SK-N-SH (cell line): ENCODE results near the gene PCBP3. TPM values are rescaled to one million over a fixed set of nuclear protein-coding genes. Genes with fewer than 3 reads are reported as not detected.

Source experiments
- CTCF ChIA-PET: fragments of 300-600, 350-600 bp; formaldehyde crosslinking; extraction: SDS; loops from one replicate; lab custom pipeline; 2021; lab: Yijun Ruan, JAX
- POLR2A ChIA-PET: fragments of 350-600 bp; sonication (Branson Sonifier 250); formaldehyde crosslinking; extraction: SDS; loops from one replicate; lab custom pipeline; 2020; ENCODE audit warnings: antibody characterized with exemption, inconsistent platforms; lab: Yijun Ruan, JAX
- DNase-seq: peaks from one replicate; pipeline ENCODE4 v3.0.0; 2012
- H2AFZ ChIP-seq: fragments of 200-600 bp; sonication (generic); 2 replicates; pipeline ENCODE4 v1.8.1; 2016; ENCODE audit warnings: antibody characterized with exemption, mild to moderate bottlenecking, low read depth
- H3F3A ChIP-seq: fragments of 200-600 bp; sonication (generic); replicated peaks from 2 replicates; pipeline ENCODE3; 2016; ENCODE audit warnings: antibody characterized with exemption, mild to moderate bottlenecking; ENCODE audit not compliant: insufficient read depth
- H3K27ac ChIP-seq, 2 experiments: fragments of 200-500 bp in 1 of 2; fragments of 200-600 bp in 1 of 2; sonication (Bioruptor generic) in 1 of 2; sonication (generic), shearing (Covaris generic) in 1 of 2; 2 replicates each; pipeline versions ENCODE4 v1.5.1 to v1.6.1; 2014 to 2016; ENCODE audit warnings: low read depth in 2 of 2, inconsistent platforms in 1 of 2, low read length in 1 of 2, mild to moderate bottlenecking in 1 of 2, mixed read lengths in 1 of 2
- H3K27me3 ChIP-seq: fragments of 200-600 bp; sonication (generic), shearing (Covaris generic); 2 replicates; pipeline ENCODE4 v1.6.1; 2016; ENCODE audit warnings: mixed run types; ENCODE audit not compliant: insufficient read depth
- H3K36me3 ChIP-seq, 2 experiments: fragments of 200-500 bp in 1 of 2; fragments of 200-600 bp in 1 of 2; sonication (Bioruptor generic) in 1 of 2; sonication (generic) in 1 of 2; replicated peaks in 1 of 2; 2 replicates each; pipeline versions ENCODE3 to v1.5.1; 2014 to 2016; ENCODE audit warnings: low read length in 1 of 2, mild to moderate bottlenecking in 1 of 2; ENCODE audit not compliant: insufficient read depth in 2 of 2, control insufficient read depth in 1 of 2
- H3K4me1 ChIP-seq, 2 experiments: fragments of 200-500 bp in 1 of 2; fragments of 200-600 bp in 1 of 2; sonication (Bioruptor generic) in 1 of 2; sonication (generic), shearing (Covaris generic) in 1 of 2; 2 replicates each; pipeline versions ENCODE4 v1.5.1 to v1.6.1; 2014 to 2016; ENCODE audit warnings: low read depth in 1 of 2, low read length in 1 of 2, mixed run types in 1 of 2; ENCODE audit not compliant: insufficient read depth in 2 of 2, control insufficient read depth in 1 of 2
- H3K4me2 ChIP-seq: fragments of 200-600 bp; sonication (generic), shearing (Covaris generic); 2 replicates; pipeline ENCODE4 v1.6.1; 2017; ENCODE audit warnings: mixed run types
- H3K4me3 ChIP-seq, 2 experiments: fragments of 200-500 bp in 1 of 2; fragments of 200-600 bp in 1 of 2; sonication (Bioruptor generic) in 1 of 2; sonication (generic), shearing (Covaris generic) in 1 of 2; 2 replicates each; pipeline versions ENCODE4 v1.5.1 to v1.8.1; 2014 to 2016; ENCODE audit warnings: low read depth in 2 of 2, inconsistent platforms in 1 of 2, low read length in 1 of 2, mild to moderate bottlenecking in 1 of 2, mixed read lengths in 1 of 2, moderate library complexity in 1 of 2
- H3K79me2 ChIP-seq: fragments of 200-600 bp; sonication (generic); 2 replicates; pipeline ENCODE4 v1.8.1; 2017; ENCODE audit warnings: mild to moderate bottlenecking; ENCODE audit not compliant: insufficient read depth
- H3K9ac ChIP-seq: fragments of 200-600 bp; sonication (generic); 2 replicates; pipeline ENCODE4 v1.6.1; 2017; ENCODE audit warnings: mixed run types
- H3K9me2 ChIP-seq: fragments of 200-600 bp; sonication (generic); 2 replicates; pipeline ENCODE4 v1.6.1; 2017; ENCODE audit warnings: mixed run types
- H3K9me3 ChIP-seq: fragments of 200-600 bp; sonication (generic); 2 replicates; pipeline ENCODE4 v1.6.1; 2017; ENCODE audit warnings: mixed run types, mild to moderate bottlenecking, moderate library complexity
- H4K20me1 ChIP-seq: fragments of 200-600 bp; sonication (generic); 2 replicates; pipeline ENCODE4 v1.6.1; 2017; ENCODE audit warnings: mild to moderate bottlenecking, mixed run types; ENCODE audit not compliant: insufficient read depth
- EP300 ChIP-seq, 2 experiments: IDR thresholded peaks; 2 replicates each; pipeline versions ENCODE4 v1.4.0 to v1.6.1; 2012; ENCODE audit warnings: borderline replicate concordance in 1 of 2, low read depth in 1 of 2, low read length in 1 of 2
- EZH2phosphoT487 ChIP-seq: fragments of 200-600 bp; sonication (generic); IDR thresholded peaks from 2 replicates; pipeline ENCODE4 v1.6.1; 2017; ENCODE audit warnings: low read depth, mixed run types, mild to moderate bottlenecking, antibody characterized with exemption, moderate library complexity, borderline replicate concordance
- FOSL2 ChIP-seq: IDR thresholded peaks from 2 replicates; pipeline ENCODE4 v1.4.0; 2012; ENCODE audit warnings: low read depth, mild to moderate bottlenecking, moderate library complexity, borderline replicate concordance
- MEF2A ChIP-seq: IDR thresholded peaks from 2 replicates; pipeline ENCODE4 v1.4.0; 2012; ENCODE audit warnings: low read depth, borderline replicate concordance
- NFIC ChIP-seq: IDR thresholded peaks from 2 replicates; pipeline ENCODE4 v1.4.0; 2012; ENCODE audit warnings: borderline replicate concordance
- NRF1 ChIP-seq: IDR thresholded peaks from 2 replicates; pipeline ENCODE4 v1.6.1; 2012; ENCODE audit warnings: low read depth, mild to moderate bottlenecking, low read length
- POLR2AphosphoS5 ChIP-seq: IDR thresholded peaks from 2 replicates; pipeline ENCODE4 v1.6.1; 2012; ENCODE audit warnings: low read depth, low read length
- TAF1 ChIP-seq: IDR thresholded peaks from 2 replicates; pipeline ENCODE4 v1.6.1; 2012; ENCODE audit warnings: low read depth, mild to moderate bottlenecking, low read length, moderate library complexity, borderline replicate concordance
- TCF12 ChIP-seq: IDR thresholded peaks from 2 replicates; pipeline ENCODE4 v1.4.0; 2012
- USF1 ChIP-seq: IDR thresholded peaks from 2 replicates; pipeline ENCODE4 v1.4.0; 2012; ENCODE audit warnings: low read depth, borderline replicate concordance
- WGBS: methylation state at CpG from one replicate; pipeline ENCODE4 v1.1.6; 2017; ENCODE audit warnings: low lambda C conversion rate; 5-methylcytosine and 5-hydroxymethylcytosine counted together
- polyA plus RNA-seq, 3 experiments: library from polyadenylated mRNA; depleted of rRNA; stranded (reverse); fragments of >200 nt; gene quantifications; 2 replicates each; pipeline ENCODE4 v1.2.3, GENCODE V29; 2012

The PCBP3 gene
- polyA plus RNA-seq, 1 of the 3 experiments (the other 2 are of a cell fraction): 9.5 TPM

GRCh38 chr21:45818276-45818903 lies 174.9 kb downstream of the PCBP3 start:
- Histone ChIP-seq H2AFZ (no peak overlapping the region), H3K27ac (peak overlapping the region; percentile 22 to 99; a peak in 3 of 4 replicates), H3K4me3 (no peak overlapping the region), H3K9me3 (no peaks in the 10 kb centered on the region), H4K20me1 (no peaks in the 10 kb centered on the region), H3K9ac (no peak overlapping the region), H3K4me2 (no peak overlapping the region), H3K36me3 (no peaks in the 10 kb centered on the region), H3K9me2 (no peaks in the 10 kb centered on the region), H3F3A (peaks cover 9% of the 10 kb centered on the region), H3K79me2 (no peaks in the 10 kb centered on the region), H3K27me3 (no peaks in the 10 kb centered on the region), H3K4me1 (peaks cover 8 to 24% of the 10 kb centered on the region in 2 experiments; a peak in 2 of 4 replicates)
- ChIA-PET CTCF (interaction anchor here (1.0 to 4.7 kb wide), 5 partner anchors 12 to 340 kb away, joined by 3 to 127 read pairs (median 13); no protein-coding TSS in a partner anchor), POLR2A (interaction anchor here (1.1 kb wide), 1 partner anchor 114 kb away, joined by 4 read pairs; no protein-coding TSS in a partner anchor)
- no peak for DNase-seq
- TF ChIP-seq MEF2A: no peak
- no peak for TF ChIP-seq EP300 (IDR thresholded peaks at IDR 0.05; ENCODE audit: borderline replicate concordance in 1 of 2, low read depth in 1 of 2, low read length in 1 of 2)
- no peak for TF ChIP-seq POLR2AphosphoS5
- TF ChIP-seq NFIC: 0 out of 2 replicates have a peak, but pooled peaks have one; percentile 6
- no peak for TF ChIP-seq USF1
- TF ChIP-seq TAF1: no peak
- no peak for TF ChIP-seq NRF1
- 0 out of 2 replicates have a peak, but pooled peaks have one; percentile 21 for TF ChIP-seq FOSL2
- WGBS: 76% methylated on average over 11 of the region's 11 CpGs

- peaks cover 8 to 24% of the 10 kb centered on the region in 2 experiments; a peak in 2 of 4 replicates for H3K4me1 ChIP-seq
- H3K79me2 ChIP-seq: no peaks in the 10 kb centered on the region
- H3K4me2 ChIP-seq: no peak overlapping the region; the same call in 1 of the 2 replicates
- 45% methylated on average over 6 of the region's 8 CpGs for WGBS
- DNase-seq: no peak
- H3K9ac ChIP-seq: no peak overlapping the region
- ChIA-PET POLR2A (interaction anchor here (1.1 to 2.3 kb wide), 2 partner anchors 114 to 263 kb away, joined by 4 to 18 read pairs; no protein-coding TSS in a partner anchor), CTCF (interaction anchor here (1.4 to 4.7 kb wide), 7 partner anchors 180 to 340 kb away, joined by 4 to 127 read pairs (median 13); no protein-coding TSS in a partner anchor)
- no peaks in the 10 kb centered on the region for H3K36me3 ChIP-seq
- H3K9me2 ChIP-seq: no peaks in the 10 kb centered on the region
- peaks cover 9% of the 10 kb centered on the region for H3F3A ChIP-seq
- no peaks in the 10 kb centered on the region for H3K27me3 ChIP-seq
- no peak overlapping the region for H2AFZ ChIP-seq
- peak overlapping the region; percentile 22 to 99; a peak in 3 of 4 replicates for H3K27ac ChIP-seq
- H3K9me3 ChIP-seq: no peaks in the 10 kb centered on the region
- TF ChIP-seq FOSL2 (peak; percentile 10; the same call in 1 of the 2 replicates), TCF12 (peak; percentile 47; the same call in 1 of the 2 replicates), EZH2phosphoT487 (no peak)
- no peaks in the 10 kb centered on the region for H4K20me1 ChIP-seq
- H3K4me3 ChIP-seq: no peak overlapping the region
Observed at GRCh38 chr21:45818904-45819285, 175.4 kb downstream of the PCBP3 start.
